HPDE6-E6E7 (cell line): Measurements from ENCODE around the gene NRP2.

Experiments used
- DNase-seq: peaks from one replicate; pipeline ENCODE4 v3.0.0; 2011; ENCODE audit warnings: missing footprints; ENCODE audit errors: extremely low spot score

NRP2 gene

GRCh38 chr2:205686783-205687640, 4.7 kb downstream of the NRP2 start:
- no peak for DNase-seq

- no peak for DNase-seq
Observed at GRCh38 chr2:205687641-205687956, 5.3 kb downstream of the NRP2 start.

DNA sequence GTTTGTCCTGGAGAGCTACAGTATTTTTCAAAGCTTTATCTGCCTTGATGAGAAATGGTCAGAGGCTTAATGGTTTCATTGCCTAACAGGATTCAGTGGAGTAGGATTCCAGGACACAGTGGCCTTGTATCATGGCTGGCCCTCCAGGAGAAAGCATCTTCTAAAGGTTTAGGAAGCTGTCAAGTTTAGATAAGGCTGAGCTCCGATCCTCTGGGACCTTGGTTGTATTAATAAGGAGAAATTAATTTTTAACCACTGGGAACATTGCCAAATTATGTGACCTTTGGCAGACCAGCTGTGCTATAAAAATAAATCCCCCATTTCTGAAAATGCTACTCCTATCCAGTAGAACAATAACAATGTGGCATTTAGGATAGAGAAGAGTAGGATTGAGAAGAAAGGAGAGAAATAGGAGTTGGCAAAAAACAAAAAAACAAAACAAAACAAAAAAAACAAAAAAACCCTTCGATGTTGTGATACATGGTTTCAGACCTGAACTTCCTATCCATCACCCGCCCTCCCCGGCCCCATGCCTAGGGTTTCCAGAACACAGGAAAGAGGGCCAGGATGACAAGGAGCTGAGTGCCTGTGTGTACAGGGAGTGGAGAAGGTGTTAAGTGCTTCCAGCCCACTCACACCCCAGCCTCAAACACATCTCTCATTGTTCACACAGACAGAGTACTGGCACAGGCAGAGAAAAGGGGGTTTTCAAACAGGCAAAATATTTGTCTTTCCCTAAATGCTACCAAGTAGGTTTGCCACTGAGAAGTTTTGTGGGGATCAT, 6.3 kb downstream of the NRP2 start:
- no peak for DNase-seq

DNA sequence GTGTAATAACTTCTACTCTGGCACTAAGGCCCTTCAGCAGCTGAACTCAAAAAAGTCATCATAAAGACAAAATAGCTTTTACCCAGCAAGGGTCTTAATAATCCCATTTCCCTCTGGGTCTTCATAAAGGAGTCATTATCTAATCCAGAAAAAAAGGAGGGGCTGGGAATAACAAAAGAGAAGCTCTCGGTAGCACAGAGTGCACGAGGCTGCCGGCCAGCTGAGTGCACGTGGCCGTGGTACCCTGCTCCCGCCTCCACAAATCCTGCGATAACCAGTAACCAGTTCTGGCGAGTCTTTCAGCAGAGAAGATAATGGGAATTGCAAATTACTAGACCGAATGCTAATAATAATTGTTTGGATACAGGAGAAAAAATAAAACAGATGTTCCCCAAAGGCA, 7.5 kb downstream of the NRP2 start:
- DNase-seq: no peak

GRCh38 chr2:205692104-205692503, 9.8 kb downstream of the NRP2 start:
- no peak for DNase-seq

DNA sequence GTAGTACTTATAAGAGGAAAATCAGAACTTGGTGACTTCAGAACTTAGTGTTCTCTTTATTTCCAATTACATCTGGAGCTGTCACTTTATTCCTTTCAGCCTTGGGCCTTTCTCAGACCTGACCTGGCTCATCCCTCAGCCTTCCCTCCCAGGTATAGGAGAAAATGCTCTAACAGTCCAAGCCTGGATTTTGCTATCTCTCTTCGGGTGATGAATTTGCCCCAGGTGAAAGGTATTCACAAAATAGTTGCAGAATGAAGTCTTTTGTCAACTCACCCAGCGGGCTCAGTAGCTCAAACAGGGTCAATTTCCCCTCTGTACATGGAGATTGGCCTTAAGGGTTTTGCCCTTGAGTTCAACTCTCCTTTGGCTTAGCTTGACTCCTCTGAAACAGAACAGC, 12.0 kb downstream of the NRP2 start:
- no peak for DNase-seq

DNA sequence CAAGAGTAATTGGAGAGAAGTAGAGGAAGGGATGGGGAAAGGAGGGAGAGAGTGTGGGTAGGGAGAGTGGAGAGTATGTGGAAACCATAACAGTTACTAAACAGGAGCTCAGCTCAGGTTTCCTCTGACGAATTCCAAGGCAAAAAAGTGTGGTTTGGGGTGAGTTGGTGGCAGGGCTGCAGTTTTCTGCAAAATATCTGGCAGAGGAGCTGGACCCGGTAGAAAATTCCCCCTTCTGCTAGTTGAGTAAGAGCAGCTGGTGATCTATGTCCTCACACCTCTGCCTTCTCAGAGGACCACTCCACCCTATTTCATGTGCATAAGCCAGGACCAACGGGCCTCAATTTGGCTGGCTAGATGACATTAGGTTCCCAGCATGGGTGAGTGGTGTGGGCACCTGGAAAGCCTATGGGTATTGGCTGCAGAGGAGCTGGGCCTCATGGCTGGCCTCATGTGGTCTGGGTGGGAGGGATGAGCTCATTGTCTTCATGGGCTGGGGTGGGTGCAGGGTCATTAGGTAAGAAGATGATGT, 13.2 kb downstream of the NRP2 start:
- DNase-seq: no peak

GRCh38 chr2:205696331-205696926, 14.1 kb downstream of the NRP2 start:
- no peak for DNase-seq

DNA sequence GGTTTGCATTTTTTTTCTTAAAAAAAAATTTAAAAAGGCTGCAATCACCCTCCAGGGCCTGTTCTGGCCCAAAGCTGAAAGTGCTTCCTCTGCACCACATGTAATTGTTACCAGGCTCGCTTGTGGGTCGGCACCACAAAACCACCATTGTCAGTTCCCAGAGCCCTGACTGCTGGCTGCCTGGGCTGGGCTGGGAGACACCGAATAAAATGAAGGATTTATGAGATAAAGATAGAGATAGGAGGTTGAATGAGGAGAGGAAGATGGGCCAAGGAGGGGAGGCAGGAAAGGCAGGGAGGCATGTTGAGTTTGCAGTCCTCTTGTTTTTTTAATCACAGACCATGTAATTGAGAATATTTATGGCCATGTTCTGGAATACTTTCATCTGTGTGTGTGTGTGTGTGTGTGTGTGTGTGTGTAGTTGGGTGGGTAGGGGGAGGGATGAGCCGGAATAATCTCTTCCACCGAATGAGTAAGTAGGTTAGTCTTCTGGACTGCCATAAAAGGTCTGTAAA, 14.7 kb downstream of the NRP2 start:
- no peak for DNase-seq

DNA sequence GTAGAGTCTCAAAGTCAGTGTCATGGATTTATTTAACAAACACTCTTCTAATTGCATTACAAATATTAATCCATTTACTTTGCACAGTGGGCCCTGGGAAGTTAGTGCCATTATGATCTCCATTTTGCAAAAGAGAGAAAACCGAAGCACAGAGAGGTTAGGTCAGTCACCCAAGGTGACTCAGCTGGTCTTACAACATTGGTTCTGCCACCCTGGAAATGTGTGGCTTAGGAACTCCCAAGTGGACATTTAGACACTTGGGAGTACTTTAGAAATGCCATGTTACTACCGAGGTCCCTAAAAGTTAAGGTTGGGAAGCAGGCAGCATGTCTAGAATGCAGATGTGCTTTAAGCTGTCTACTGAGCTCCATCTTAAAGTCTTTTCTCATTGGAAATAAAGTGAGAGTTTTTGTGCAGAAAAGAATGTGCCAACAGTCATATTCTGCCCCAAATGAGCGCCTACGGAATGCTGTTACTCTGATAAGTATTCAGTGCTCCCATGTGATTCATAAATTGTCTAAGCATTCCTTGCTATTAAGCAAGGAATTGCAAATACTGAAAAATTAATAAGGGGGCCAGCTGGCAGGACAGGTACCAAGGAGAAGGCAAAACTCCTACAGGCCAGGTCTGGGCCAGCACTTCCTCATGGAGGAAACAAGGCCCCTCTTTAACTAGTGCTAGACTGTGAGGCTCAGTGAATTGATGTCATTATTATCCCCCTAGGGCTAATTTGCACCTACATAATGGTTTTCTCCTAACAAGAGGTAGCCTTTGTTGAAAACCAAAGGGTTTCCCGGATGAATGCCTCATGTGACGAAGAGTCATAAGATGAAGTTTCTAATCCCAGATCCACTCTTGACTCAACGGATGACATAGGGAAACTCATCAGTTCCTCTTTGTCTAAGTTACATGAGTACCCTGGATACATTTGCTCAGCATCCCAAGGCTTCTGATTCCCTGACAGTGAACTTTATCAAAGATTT, 16.3 kb downstream of the NRP2 start:
- no peak for DNase-seq

- DNase-seq: no peak
Observed at GRCh38 chr2:205699515-205700289, 17.4 kb downstream of the NRP2 start.

DNA sequence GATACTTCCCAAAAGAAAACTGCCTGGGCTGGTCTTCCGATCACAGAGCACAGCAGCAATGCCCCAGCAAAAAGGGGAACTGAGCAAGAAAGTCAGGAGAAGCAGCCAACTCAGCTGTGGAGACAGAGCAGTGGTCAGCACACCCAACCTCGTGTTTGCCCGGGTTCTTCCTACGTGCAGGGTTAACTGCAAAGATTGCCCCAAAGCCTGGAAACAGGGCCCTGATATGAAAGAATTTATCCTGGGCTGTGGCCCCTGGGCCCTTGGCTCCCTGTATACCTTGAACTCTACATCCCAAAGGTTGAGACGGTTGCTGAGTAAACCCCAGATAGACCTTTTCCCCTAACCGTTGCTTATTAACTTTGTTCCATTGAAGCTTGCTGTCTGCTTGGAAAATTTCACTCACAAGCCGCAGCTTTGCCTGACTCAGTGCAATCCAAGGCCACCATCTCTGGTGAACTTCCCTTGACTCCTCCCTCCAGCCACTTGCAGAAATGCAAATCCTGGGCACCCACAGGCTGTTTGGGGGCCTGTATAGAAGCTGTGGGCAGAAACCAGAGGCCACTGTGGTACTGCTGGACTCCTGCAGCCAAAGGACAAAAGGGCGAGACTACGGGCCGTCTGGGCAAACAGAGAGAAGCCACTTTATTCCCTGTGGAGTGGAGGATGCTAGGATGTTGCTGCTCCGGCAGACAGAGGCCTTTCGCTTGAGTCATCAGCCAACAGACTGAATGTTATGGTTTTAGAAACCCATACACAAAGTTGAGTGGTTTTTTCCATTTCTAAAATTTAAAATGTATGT, 18.2 kb downstream of the NRP2 start:
- DNase-seq: no peak

- no peak for DNase-seq
Observed at GRCh38 chr2:205701509-205701908, 19.2 kb downstream of the NRP2 start.

- no peak for DNase-seq
Observed at GRCh38 chr2:205702576-205702975, 20.3 kb downstream of the NRP2 start.

GRCh38 chr2:205703471-205704126, 21.3 kb downstream of the NRP2 start:
- DNase-seq: no peak

GRCh38 chr2:205704127-205704741, 21.9 kb downstream of the NRP2 start:
- no peak for DNase-seq

GRCh38 chr2:205705511-205706349, 23.4 kb downstream of the NRP2 start:
- DNase-seq: no peak
